ENCODE results near the gene PDK2.
"Not testable (repeated sequence)": the region's sequence is repeated elsewhere in the genome, so short reads cannot be mapped to it uniquely, and the experiment has no call there.

The PDK2 gene

DNA sequence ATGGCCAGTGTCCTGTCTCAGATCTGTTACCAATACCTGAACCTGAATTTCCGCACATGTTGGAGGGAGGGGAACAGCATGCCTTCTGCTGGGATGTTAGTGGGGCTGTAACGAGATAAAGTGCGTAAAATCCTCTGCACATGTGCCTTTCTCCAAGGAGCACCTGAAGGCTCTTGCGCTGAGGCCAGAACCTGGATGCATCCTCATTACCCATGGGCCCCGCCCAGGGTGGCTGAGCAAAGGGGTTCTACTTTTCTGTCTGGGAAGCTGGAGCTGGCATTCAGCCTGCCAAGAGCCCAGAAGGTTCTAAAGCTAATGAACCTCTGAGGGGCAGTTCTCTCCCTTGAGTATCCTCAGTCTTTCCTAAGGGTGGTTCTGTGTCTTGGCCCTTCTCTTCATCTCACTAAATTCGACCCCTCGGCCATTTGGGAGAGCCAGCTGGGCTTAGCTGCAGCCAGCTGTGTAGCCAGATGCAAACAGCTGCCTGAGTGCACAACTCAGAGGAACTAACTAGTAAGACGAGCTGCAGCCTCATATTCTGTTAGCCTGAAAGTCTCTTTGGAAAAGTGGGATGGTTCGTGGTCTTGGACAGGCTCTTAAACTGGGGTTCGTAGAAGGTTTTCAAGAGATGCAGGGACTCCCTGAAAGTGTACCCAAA lies 36.7 kb upstream of the PDK2 start:
- DNase-seq (ENCODE audit: low read depth) = no peak

DNA sequence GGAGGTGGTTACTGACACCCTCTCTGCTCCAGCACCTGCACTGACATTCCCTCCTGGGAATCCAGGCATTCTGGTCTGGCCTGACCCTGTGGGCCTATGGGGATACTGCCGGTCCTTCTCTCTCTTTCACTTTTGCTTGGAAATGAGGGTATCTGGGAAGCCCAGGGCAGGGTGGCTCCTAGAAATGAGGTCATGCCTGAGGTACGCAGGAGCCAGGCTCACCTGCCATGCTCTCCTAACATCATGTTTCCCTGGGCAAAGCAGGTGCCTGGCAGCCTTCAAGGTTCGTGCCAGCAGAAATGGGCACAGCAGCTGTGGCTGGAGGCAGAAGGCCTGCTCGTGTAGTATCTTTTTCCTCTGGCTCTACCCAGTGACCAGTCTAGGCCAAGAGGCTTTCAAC lies 35.9 kb upstream of the PDK2 start:
- DNase-seq (ENCODE audit: low read depth) = no peak

DNA sequence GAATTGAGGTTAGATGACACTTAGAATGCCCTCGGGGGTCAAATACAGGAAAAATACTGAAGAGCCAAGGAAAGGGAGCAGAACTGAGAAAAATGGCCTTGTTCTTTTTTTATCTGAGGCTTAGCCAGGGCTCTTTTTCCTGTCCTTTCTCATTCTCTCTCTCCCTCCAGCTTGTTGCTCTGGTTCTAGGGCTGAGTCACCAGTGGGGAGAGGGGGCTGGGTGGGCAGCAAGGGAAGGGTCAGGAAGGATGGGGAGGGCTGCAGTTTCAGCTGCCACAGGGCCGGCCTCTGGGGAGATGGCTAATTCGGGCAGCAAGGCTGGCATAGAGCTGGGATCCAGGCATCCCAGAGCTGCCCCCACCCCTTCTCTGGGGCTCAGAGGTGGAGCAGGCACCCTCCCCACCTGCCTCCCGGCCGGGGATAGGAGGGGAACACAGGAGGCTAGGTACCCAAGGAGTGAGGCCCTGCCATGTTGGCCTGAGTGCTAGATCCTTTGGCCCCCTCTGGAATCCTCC lies 35.3 kb upstream of the PDK2 start:
- no peak for DNase-seq (ENCODE audit: low read depth)

DNA sequence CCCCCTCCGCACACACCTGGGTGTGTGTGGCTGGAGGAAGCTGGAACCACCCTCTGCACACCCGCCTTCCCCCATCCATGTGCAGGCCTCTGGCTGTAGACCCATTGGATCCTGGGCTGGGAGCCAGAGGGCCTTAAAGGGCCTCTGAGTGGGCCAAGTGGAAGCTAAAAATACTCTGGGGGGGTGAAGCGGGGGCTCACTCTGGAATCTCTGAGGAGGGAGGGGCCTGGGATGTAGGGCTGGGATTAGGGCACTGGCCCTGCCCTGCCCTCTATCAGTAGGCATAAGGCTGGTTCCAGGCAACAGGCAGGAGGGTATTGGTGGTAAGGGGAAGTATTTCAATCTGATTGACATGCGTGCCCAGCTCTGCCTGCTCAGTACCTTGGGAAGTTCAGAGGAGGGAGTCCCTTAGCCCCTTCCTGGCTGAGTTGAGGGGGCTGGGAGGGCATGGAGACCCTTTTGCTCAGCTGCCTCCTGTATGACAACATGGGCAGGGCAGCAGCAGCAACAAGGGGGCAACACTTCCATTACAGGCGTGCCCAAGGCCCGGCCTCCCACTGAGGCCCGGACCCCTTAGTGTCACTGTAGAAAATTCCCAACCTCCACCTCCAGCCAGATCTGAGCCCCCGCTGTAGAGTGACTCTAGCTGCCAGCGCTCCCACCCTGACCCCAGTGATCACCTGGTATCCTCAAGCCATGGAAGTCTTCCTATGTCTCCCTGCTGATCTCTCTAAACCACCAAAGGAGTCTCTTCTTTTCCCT lies 34.0 kb upstream of the PDK2 start:
- DNase-seq (ENCODE audit: low read depth) = no peak

DNA sequence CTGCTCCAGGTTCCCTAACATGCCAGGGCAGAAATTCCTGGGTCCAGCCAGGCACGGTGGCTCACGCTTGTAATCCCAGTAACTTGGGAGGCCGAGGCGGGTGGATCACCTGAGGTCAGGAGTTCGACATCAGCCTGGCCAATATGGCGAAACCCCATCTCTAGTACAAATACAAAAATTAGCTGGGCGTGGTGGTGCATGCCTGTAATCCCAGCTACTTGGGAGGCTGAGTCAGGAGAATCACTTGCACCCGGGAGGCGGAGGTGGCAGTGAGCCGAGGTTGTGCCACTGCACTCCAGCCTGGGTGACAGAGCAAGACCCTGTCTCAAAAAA lies 33.5 kb upstream of the PDK2 start:
- not testable (repeated sequence) for DNase-seq (ENCODE audit: low read depth)

DNA sequence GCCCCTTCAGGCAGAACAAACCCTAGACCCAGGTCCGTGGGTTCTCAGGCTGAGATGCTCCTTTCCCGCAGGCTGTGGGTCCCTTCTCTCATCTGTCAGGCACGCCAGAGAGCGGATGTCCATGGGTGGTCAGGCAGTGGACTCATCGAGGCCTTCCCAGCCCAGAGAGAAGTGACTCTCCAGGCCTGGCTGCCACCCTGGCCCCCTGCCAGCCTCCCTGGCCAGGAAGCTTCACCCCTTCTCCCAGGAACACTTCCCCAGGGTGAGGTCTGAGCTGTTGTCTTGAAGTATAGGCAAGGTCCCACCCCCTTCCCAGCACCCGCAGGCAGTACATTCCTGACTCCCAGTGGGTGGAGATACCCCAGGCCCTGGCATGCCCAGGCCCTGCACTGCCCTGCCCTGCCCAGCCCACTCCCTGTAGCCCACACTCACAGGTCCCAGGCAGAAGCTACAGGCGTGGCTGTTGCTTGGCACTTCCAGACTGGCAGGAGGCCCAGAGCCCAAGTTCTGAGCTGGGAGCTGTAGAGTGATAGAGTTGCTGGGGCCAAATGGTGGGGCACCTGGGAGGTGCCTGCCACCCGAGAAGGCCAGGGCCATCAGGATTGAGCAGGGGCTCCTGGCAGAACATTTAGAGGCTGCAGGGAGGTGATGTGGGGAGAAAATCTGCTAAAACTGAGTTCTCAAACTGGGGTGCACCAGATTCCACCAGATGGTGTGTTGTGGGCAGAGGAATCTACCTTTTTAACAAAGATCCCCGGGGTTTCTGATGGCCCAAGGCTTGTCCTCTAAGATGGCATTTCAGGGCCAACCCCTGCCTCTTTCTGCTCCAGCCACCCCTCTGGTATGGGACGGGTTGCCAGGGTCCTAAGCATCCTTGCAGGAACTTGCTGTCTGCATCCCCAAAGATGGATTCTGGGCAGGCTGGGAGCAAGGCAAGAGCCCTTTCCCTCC lies 32.6 kb upstream of the PDK2 start:
- no peak for DNase-seq (ENCODE audit: low read depth)

DNA sequence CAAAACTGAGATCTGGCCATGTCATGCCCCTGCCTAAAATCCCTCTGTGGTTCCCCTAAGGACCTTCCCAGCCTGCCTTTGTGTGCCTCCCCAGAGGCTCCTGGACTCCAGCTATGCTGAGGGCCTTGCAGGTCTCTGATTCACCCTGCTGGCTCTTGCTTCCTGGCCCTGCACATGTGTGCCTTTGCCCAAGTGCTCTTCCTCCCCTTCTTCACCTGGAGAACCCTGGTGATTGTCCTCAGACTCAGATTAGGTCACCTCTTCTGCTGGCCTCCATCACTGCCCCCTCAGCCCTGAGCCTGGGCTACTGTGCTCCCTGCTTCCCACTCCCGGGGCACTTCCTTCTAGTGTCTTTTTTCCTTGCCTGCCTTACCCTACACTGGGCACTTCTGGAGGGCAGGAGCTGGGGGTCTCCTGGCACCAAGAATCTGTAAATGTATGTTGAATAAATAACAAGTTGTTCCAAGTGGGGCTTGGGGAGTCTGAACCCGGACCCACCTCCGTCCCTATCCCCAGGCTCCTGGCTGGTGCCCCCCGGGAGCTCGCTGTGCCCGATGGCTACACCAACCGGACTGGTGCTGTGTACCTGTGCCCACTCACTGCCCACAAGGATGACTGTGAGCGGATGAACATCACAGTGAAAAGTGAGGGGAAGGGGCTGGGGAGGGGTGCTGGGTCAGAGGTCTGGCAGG lies 31.4 kb upstream of the PDK2 start:
- DNase-seq (ENCODE audit: low read depth) = no peak

DNA sequence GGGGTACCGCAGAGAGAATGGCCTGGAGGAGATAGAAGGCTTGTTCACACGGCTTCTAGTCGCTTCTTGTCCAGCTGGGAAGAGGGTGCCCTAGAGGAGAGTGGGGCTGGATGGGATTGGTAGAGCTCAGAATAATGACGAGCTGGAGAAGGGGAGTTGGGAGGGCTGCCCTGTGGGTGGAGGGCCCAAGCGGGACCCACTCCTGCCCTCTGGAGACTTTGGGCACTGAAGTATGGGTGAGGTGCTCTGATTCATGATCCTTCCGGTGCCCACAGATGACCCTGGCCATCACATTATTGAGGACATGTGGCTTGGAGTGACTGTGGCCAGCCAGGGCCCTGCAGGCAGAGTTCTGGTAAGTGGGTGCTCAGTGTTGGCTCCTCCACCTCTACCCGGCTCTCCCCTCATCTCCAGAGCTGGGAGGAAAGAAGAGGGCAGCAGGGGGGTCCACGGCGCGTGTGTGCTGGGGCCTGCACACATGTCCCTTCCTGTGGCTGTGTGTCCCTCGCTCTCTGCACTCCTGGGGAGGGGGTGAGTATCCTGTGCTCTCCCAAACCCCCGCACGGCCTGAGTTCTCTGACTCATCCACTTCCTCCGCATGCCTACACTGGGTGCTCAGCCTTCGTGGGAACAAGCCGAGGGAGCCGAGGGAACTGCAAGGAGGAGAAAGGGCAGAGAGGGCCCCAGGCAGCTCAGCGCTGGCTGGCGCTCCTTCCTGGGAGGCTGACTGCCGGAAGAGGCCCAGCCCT lies 30.7 kb upstream of the PDK2 start:
- no peak for DNase-seq (ENCODE audit: low read depth)

DNA sequence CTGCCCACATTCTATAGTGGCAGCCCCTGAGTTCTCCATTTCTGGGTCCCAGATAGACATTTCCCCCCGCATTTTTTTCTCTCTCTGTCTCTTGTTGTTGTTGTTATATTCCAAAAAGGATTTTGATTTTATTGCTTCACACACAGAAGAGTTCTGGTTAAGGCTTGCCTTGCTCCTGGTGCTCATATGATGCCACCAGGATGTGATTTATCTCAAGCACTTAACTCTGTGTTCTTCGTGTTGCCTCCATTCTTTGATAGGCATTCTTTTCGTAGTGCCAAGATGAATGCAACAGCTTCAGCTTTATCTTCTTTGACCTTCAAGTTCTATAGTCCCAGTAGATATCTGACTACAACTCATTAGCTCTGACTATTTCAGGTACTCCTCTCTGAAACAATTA lies 30.1 kb upstream of the PDK2 start:
- no peak for DNase-seq (ENCODE audit: low read depth)

DNA sequence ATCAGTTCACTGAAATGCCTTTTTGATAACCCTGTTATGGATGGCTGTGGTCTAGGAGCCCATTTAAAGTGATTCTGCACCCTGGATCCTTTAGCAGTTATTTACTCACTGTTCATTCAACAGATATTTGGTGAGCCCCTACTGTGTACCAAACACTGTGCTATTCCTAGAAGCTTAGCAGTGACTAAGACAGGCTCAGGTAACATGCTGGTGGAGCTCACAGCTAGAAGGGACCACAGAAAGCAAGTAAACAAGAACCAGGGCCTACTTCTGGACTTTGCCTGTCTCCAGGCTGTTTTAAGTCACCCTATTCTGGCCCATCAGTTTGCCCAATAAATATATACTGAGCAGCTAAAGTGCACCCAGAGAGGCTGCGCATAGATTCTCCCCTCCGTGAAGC lies 28.2 kb upstream of the PDK2 start:
- DNase-seq (ENCODE audit: low read depth) = no peak

DNA sequence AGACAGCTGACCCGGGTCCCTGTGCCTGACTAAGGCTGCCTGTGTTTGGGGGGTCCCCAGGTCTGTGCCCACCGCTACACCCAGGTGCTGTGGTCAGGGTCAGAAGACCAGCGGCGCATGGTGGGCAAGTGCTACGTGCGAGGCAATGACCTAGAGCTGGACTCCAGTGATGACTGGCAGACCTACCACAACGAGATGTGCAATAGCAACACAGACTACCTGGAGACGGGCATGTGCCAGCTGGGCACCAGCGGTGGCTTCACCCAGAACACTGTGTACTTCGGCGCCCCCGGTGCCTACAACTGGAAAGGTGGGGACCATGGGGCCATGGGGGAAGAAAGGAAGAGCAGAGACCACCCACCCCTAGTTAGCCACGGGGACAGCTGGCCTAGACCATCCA lies 27.2 kb upstream of the PDK2 start:
- DNase-seq (ENCODE audit: low read depth) = no peak

DNA sequence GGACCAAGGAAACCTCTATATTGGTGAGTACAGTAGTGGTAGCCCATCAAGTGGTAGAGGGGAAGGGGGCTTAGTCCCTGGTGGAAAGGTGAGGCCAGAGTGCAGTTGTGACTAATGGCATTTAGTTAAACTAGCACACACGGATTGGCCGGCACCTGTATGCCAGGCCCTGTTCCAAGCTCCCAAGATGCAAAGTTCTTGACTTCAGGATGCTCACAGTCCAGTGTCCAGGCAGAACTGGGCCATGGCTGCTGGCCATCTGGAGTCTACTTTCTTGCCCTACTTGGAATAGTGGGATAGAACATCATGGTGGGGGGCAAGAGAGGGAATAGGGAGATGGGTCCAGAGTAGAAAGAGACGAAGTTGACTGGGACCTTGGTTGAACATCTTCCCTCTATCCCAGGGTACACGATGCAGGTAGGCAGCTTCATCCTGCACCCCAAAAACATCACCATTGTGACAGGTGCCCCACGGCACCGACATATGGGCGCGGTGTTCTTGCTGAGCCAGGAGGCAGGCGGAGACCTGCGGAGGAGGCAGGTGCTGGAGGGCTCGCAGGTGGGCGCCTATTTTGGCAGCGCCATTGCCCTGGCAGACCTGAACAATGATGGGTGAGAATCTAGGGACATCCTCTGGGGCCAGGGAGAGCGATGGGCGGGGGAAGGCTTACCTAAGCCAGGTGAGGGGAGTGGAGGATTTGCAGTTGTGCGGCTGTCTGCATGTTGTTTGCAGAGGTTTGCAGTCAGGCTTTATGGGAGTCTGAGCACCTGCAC lies 24.1 kb upstream of the PDK2 start:
- DNase-seq (ENCODE audit: low read depth) = no peak

DNA sequence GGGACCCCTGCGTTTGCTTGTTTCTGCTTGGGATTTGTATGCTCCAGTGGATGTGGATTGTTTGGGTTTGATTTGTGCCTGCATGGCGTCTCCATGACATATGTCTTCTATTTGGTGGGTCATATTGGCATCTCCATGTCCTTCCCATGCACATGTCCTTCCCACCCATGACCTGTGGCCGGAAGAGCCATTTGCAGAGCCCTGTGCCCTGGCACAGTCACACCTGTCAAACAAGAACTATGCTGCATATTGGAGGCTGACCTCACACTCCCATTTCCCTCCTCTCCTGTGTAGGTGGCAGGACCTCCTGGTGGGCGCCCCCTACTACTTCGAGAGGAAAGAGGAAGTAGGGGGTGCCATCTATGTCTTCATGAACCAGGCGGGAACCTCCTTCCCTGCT lies 23.5 kb upstream of the PDK2 start:
- DNase-seq (ENCODE audit: low read depth) = no peak

DNA sequence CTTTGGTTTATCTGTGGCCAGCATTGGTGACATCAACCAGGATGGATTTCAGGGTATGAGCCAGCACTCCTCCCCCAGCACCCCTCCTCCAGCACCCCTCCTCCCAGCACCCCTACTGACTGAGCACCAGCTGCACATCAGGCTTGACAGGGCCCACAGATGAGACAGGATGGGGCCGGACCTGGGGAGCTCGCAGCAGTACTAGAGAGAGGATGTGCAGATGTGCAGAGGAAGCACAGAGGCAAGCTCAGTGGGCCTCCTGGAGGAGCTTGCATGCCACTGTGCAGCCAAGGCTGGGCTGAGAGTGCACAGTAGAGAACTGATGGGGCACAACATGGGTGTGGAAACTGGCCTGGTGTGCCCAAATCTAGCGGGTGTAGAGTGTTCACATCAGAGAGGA lies 23.0 kb upstream of the PDK2 start:
- no peak for DNase-seq (ENCODE audit: low read depth)

DNA sequence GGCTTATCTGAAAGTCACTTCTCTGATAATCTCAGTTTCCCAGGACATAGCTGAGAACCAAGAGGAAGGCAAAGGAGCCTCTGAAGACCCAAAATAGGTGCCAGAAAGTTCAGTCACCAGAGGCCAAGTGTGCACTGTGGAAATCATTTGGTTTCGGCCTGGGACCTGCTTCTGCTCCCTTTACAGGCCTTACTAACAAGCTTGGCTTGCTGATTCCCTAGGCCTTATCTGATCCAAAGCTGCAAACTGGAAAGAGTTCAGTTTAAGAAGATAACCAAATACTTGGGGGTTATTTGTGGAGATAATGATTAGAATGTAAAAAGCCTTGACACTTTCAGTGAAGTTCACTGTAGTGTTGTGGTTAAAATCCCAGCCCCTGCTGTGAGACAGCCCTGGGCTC lies 22.2 kb upstream of the PDK2 start:
- no peak for DNase-seq (ENCODE audit: low read depth)

DNA sequence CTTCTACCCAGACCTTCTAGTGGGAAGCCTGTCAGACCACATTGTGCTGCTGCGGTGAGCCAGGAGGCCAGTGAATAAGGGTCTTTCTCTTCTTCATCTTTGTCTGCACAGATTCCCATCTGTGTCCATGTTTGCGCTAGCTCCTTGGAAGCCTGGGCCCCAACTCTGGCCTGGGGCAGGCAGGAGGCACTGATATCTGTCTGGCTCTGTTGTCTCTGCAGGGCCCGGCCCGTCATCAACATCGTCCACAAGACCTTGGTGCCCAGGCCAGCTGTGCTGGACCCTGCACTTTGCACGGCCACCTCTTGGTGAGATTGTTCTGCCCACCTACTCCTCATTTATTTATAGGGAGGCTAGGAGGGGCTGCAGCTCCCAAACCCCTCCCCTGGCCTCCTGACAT lies 20.9 kb upstream of the PDK2 start:
- DNase-seq (ENCODE audit: low read depth) = no peak

DNA sequence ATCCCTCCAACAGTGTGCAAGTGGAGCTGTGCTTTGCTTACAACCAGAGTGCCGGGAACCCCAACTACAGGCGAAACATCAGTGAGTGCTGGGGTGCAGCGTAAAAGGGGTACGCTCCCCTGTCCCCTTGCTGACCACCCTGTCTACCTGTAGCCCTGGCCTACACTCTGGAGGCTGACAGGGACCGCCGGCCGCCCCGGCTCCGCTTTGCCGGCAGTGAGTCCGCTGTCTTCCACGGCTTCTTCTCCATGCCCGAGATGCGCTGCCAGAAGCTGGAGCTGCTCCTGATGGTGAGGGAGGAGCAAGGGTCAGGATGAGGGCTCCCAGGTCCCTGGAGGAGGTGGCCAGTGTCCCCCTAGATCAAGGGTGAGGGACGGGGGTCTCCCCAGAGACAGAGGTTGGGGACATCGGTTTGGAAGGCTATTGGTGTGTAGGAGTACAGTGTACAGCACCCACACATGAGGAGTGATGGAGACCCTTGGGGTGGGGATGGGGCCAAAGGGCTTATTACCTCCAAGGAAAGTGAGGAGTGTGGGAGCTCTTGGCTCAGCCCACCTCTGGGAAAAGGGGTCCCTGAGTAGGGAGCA lies 19.6 kb upstream of the PDK2 start:
- DNase-seq (ENCODE audit: low read depth) = no peak

DNA sequence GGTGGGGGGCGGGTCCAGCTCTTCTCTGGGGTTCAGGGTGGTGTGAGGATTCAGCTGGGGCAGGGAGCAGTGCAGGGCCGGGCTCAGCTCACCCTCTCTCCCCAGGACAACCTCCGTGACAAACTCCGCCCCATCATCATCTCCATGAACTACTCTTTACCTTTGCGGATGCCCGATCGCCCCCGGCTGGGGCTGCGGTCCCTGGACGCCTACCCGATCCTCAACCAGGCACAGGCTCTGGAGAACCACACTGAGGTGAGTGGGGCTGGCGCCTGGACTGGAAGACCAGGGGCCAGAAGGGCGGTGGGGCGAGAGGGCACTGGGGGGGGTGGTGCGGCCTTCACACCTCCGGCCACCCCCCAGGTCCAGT lies 18.9 kb upstream of the PDK2 start:
- no peak for DNase-seq (ENCODE audit: low read depth)

DNA sequence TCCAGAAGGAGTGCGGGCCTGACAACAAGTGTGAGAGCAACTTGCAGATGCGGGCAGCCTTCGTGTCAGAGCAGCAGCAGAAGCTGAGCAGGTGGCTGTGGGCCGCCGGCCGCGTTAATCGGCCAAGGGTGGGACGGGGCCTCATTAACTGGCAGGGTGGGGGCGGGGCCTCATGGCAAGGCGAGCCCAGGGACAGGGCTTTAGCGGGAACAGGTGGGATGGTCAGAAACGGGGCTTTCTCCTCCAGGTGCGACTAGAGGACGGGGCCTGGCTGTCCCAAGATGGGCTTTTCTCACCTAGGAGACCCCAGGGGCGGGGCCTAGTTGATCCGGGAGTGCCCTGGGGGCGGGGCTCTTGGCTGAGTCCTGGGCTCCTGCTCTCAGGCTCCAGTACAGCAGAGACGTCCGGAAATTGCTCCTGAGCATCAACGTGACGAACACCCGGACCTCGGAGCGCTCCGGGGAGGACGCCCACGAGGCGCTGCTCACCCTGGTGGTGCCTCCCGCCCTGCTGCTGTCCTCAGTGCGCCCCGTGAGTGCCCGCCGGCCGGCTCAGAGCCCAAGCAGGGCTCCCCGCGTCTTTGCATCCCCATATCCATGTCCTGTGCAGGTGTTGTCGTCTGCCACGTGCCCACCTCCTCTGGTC lies 18.4 kb upstream of the PDK2 start:
- no peak for DNase-seq (ENCODE audit: low read depth)

DNA sequence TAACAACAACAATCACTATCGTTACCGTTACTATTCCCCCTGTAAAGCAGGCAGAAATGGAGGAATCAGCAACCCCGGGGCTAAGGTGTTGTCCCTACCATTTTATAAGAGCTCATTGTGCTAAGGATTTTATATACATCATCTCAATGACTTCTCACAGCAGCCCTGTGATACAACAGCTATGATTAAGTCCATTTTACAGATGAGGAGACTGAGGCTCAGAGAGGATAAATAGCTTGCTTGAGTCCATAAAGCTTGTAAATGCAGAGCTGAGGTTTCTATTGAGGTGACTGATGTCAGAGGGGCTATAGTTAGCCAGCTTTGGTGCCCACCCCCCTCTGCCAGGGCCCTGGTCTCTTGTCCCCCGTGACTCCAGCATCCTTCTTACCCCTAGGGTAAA lies 16.7 kb upstream of the PDK2 start:
- no peak for DNase-seq (ENCODE audit: low read depth)

Data from stimulated activated CD4-positive, alpha-beta T cell treated with anti-CD3 and anti-CD28 coated beads, Interleukin-2, amount 100 ng/mL, for 4 hours (primary cell).